ENCODE data around the gene MELTF.
A peak's percentile ranks its signal among the peaks of the same experiment; 100 is the strongest.

The MELTF gene

DNA sequence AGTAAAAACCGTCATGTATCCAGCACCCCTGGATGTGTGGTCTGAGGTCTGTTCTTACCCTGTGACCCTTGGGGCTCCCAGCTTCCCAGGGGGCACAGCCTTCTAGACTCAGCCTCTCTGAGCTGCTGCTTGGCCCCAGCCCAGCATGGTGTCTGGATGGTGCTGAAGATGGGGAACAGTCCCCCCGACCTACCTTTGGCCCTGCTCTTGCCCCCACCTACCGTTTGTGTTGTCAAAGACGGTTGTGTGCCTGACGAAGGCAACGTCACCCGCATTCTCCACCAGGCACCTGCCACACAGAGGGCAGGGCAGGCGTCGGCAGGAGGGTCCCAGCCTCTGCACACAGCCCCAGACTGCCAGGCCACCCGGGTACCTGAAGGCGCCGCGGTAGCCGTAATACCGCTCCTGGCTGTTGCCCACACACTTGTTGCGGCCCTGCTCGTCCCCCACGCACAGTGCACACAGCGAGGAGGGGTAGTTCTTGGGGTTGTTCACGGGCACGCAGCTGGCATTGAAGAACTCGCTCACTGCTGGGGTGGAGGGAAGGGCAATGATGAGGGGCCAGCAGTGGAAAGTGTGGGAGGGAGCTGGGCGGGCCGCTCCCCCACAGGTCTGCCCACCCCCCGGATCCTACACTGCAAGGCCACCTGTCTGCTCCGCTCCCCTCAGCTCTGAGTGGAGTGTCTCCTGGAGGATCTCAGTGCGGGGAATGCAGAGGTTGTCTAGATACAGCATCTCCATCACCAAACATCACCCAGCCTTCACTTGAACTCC lies 21.0 kb downstream of the MELTF start:
- peak; percentile 12 for DNase-seq

DNA sequence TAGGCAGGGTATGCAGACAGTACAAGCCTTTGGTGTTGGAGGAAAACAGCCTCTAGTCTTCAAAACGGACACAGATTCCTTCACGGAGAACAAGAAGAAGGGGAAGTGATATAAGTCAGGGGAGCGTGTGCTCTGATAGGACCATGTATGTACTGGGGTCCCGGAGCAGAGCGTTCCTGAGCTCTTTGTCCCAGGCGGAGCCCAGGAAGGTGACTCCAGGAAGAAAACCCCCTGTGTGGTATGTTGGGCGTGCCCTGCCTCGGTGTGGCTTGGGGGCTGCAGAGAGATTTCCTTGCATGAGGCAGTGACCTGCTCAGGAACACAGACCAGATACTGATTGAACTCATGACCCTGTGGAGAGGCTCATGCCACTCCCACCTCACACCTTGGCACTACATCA lies 21.7 kb downstream of the MELTF start:
- peak; percentile 5 for DNase-seq

DNA sequence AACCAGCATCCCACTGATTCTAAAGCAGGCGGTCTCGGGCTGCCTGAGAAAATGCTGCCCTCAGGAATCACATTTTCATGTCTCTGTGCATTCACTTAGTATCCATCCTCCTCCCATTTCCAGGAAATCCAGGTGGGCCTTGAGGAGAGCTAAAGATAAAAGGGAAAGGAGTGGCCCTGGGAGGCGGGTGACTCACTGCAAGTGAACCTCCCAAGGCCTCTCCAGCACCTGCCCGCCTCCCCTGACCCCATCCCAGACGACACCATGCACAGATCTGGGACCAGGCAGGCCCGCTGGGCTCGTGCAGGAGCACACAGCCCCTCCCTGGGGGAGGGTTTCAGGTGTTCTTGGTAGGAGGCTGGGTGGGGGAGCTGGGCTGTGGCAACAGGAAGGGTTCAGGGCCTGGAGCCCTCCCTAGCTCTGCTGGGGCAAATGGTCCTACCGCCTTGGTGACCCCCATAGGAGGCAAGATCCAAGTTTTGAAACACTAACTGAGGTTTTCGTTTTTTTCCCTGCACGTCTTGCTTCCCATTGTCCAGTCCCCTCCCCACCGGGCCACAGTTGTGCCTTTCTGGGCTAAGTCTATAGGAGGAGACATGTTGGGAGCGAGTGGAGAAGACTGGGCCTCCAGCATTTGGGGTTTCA lies 22.2 kb downstream of the MELTF start:
- peak; percentile 15 for DNase-seq

DNA sequence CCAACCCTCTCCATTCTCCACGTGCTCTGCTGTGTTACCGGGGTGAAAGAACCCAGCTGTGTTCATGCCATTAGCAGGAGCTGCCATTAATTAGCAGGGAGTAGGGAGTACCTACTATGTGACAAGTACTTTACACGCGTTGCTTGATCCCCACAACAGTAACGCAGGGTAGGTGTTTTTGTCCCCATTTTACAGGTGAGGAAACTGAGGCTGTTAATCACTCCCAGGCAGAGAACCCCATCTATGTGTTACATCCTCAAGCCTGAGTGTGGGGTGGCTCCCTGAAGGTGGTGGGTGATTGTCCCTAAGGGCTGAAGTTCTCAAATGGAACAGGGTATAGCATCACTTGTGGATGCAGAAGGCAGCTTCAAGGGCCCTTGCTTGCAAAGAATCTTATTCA lies 22.8 kb downstream of the MELTF start:
- peak; percentile 16 for DNase-seq

DNA sequence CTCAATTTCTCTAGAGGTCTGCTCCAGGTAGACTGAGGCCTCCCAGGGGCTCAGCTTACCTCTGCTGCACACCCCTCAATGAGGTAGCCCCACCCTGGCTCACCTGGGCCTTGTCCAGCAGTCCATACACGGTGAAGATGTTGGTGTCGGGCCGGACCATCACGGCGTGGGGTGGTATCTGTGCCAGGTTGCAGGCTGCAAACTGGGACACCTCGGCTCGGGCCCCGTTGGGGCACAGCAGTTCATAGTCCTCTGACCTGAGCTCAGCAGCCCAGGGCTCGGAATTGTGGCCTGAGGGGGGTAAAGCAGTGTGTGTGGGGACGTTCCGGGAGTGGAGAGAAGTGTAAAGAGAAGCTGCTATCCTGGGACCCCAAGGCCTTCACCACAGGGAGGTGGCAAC lies 23.2 kb downstream of the MELTF start:
- DNase-seq: peak; percentile 19

DNA sequence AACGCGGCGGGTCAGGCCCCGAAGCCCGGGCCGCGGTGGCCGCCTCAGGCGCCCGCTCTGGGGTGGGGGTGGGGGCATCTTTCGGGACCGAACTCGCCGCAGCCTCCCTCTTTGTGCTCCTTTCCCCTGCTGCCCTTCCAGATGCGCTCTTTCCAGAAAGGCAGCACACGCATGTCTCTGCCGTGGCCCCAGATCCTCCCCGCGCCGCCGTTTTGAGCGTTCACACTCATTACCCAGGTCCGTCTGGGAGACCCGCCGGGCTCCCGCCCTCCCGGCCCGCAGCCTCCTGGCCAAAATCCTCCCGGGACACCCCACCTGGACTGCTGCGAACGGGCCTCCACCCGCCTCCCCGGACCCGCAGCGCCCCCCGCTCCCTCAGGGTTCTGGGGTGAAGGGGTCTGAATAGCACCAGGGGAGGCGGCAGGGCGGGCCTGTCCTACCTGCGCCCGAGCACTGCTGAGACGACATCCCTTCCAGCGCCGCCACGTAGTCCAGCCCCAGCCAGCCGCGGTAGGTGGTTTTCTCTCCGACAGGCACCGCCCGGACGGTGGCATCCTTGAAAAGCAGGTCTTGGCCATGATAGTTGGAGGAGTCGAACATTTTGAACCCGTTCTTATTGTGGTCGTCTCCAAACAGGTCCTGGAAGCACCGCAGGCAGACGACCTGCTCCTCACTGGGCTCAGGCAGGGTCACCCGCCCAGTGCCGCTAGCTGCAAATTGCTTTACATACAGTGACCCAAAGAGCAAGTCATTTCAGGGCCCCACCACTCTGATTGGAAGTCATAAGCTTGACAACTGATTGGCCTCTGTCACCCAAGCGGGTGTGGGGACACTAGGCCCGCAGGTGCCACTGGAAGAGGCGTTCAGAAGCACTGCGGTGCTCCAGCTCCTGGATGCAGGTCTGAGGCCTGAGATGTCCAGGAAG lies 25.9 kb downstream of the MELTF start:
- DNase-seq: no peak

DNA sequence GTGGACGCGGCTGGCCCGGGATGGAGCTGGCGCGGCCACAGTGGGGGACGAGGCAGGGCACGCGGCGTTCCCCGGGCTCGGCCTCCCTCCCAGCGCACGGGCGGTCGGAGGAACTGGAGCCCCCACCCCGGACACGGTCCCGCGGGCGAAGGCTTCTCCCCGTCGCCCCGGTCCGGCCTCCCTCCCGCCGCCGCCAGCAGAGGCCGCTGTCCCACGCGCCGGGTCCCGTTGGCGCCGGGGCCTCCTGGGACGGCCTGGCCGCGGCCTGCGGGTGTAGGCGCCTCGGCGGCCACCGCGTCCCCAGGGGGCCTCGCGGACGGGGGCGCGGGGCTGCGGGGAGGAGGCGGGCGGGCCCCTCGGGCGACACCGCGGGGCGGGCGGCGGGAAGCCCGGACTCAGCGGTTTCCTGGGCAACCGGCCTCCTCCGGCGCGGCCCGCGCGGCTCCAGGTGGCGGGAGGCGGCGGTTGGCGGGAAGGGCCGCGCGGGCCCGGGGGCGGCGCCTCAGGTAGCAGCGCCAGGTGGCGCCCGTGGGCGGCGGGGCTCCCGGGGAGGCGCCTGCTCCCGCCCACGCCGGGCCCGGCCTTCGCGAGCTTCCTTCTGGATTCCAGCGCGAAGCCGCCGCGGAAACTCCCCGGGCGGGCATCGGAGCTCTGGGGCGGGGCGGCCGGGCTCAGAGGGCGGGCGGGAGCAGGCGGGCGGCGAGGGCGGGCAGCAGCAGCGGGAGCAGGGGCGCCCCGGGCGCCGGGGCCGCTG lies 26.7 kb downstream of the MELTF start:
- peak; percentile 80 for DNase-seq

DNA sequence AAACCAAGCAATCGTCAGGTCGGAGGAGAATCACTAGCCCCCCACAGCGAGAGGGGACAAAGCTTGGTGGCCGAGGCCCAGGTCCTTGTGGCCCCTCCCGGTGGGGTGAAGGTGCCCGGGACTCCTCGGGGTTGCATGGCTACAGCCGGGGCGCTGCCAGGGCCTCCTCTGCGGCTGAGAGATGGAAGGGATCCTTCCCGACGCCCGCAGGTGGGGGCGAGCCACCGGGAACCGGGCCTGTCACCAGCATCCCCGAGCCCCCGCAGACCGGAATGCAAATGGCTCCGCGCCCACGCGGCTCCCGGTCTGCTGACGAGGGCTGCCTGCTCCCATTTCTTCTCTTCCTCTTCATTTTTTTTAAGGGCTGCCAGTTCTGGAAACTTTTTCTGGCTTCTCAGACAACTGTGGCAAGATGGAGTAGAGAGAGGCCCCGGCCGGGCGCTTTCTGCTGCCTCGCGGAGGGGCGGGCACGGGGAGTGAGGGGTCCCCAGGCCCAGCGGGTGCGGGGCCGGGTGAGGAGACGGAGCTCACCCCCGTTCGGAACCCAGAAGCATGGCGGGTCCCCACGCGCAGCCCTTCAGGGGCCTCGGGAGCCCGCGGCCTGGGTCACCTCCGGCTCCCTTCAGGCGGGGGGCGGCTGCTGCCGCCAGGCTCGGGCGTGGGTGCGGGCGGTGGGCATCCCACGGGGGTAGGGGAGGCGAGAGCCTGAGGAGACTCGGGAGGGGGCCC lies 27.5 kb downstream of the MELTF start:
- peak; percentile 51 for DNase-seq

DNA sequence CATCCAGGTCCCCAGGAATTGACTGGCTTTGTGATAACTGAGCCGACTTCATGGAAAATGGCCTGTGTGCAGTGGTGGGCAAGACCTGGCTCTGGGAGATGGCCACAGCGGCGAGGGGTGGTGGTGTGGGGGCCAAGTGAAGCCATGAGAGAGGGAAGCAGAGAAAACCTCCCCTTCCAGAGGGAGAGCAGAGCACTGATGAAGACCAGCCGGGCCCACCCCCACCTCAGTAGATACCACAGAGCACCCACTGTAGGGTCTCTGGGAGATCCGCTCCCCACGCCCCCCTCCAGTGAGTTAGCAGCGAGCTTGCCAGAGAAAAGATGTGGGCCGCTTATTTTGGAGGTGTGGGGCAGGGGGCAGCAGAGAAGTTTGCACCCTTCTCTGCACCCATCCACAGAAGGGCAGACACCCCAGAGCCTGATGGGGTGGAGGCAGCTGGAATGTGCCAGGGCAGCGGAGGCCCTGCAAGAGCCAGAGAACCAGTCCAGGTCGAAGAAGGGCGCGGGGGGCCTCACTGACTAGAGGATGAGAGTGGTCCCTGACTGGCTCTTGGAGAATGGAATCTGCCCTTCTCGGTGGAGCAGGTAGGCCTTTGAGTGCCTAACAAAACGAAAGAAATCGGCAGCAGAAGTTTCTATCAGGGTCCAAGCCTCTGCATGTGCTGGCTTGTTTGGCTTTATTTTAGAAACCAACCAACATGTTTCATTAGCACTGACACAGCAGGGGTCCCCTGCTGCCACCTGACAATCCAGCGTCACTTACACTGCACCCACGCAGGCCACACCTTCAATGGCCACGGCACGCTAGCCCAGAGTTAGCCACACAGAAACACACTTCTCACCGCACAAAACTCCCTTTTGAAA lies 28.3 kb downstream of the MELTF start:
- DNase-seq: peak; percentile 30

DNA sequence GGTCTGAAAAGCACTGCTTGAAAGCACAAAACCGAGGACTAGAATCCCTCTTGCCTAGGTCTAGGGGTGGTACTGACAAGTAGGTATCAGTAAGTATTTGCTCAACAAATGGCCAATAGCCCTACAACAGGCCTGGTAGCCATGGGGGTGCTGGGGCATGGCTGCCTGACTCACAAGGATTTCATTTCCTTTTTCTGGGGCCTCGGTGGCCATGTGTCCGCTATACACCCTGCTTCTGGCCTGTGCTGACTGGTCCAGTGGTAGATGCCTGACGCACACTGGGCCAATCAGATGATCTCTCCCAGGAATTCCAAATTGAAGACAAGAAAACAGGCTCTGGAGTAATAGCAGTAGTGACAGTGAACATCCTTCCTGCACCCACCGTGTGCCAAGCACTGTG lies 29.4 kb downstream of the MELTF start:
- peak; percentile 20 for DNase-seq

DNA sequence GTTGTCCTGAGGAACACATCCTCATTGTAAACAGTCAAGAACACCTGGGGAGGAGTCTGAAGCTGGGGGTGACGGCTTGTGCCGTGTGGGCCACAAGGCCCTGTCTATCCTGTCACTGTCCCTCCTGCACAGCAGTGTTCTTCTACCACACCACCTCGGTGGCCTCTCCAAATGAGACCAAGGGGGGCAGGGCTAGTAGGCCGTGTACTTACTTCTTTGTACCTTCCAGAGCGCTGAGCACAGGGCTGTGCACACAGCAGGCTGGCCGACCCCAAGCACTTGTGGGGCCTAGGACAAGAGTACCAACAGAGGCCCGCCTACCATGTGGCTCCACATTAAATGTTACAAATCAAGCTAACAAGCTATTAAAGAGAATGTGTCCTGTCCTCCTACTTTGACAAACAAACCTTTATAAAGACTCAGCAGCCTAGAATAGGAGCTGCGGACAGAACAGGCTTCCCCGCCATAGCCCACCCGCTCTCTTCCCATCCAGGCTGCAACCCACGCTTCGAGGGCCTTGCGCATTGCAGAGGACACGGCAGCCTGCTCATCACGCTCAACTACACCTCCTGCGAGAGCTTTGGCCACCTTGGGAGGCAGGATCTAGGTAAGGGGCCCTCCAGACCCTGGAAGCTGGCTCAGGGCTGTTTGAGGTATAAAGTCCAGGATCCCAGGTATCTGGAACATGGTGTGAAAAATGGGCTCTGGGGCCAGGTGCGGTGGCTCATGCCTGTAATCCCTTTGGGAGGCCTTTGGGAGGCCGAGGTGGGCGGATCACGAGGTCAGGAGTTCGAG lies 30.5 kb downstream of the MELTF start:
- peak; percentile 23 for DNase-seq

DNA sequence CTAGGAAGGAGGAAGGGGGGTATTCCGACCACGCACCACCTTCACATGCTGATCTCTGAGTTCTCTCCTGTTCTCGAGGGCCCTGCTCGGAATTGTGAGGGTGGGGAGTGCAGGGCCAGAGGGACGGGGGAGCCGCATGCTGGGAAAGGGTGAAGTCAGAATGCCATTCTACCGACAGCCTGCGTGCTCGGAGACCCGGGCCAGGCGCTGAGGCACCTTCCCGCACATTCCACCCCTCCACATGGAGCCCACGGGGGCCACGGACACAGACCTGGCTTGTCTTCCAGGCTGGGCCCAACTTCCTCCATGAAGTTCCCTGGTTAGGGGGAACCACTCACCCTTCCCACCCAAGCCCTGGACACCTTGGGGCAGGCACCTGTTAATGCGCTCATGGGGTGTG lies 32.3 kb downstream of the MELTF start:
- DNase-seq: peak; percentile 6

DNA sequence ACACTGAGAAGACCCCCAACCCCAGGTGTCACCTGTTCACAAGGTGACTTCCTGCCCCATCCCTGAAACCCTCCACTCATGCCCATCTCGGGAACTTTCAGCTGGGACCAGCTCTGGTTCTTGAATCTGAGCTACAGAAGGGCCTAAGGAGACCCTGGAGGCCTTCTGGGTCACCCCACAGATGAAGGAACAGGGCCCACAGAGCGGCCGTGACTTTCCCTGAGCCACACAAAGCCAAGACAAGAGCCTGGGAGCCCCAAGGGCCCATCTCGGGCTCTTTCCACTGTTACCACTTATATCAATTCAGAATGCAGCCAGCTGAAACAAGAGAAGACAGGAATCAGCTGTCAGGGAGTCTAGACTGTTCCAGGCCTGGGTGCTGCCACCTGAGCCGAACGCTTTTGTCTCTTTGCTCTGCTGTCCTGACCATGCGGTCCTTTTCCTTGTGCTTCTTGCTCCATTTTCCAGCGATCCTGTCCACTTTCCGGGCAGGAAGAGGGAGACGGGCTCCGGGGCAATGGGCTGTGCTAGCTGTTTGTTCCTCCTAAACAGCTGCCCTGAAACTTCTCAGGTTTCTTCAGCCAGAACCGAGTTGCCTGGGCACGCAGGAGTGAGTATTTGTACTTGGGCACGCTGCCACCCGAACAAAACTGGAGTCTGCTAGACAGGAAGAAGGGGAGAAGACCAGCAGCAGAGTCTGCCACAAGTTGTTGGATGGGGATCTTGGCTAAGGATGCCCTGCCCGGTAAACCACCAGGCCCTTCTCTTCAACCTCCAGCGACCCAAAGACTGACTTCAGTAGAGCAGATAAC lies 33.0 kb downstream of the MELTF start:
- peak; percentile 28 for DNase-seq

DNA sequence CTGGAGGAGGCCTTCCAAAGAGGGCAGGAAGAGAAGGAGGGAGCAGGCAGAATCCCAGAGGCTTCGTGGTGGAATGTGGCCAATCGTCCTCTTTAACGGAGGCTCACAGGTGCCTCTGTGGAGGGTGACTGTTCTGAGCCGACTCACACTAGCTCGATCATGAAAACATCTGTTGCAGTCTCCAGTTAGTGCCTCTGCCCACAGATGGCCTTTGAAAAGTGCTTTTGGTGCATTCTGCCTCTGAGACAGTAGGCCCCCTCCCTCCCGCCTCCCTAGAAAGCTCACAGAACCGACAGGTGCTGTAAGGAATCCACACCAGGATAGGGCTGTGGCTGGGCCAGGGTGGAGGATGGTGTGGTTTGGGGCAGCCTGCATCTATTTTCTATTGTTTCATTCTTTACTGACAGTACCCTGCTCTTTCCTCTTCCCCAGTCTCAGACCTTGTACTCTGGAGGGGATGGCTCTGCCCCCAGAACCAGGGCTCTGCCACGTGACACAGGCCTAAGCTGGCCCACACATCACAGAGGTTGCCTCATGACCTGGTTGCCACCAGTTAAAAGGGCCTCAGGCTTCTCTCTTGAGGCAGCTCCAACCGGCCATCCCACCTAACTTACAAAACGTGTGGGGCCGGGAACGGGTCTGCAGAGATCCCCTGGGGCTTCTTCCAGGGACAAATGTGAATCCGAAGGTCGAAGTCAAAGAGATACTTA lies 33.8 kb downstream of the MELTF start:
- peak; percentile 9 for DNase-seq

DNA sequence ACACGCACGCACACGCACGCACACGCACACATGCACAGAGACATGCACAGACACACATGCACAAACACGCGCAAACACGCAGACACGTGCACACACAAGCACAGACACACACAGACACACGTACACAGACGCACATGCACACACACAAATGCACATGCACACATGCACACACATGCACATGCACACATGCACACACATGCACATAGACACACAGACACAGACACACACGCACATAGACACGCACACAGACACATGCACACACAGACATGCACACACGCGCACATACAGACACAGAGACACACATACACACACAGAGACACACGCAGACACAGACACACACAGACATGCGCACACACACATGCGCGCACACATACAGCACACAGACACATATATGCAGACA lies 34.6 kb downstream of the MELTF start:
- peak; percentile 5 for DNase-seq

DNA sequence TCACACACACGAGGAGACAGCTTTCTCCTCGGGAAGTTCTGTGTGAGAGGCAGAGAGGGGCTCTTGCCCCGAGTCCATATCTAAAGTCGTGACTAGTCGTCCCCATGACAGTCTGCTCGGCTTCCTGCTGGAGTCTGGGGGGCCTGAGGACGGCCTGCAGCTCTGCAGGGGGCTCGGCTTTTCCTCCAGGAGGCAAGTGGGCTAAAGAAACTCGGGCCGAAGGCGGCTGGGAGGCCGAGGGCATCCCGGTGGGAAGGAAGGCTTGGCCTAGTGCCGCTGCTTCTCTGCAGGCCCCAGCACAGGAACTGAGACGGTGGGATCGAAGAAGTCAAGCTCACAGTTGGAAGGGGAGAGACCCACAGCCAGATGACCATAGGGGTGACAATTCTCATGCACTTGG lies 35.6 kb downstream of the MELTF start:
- DNase-seq: no peak

DNA sequence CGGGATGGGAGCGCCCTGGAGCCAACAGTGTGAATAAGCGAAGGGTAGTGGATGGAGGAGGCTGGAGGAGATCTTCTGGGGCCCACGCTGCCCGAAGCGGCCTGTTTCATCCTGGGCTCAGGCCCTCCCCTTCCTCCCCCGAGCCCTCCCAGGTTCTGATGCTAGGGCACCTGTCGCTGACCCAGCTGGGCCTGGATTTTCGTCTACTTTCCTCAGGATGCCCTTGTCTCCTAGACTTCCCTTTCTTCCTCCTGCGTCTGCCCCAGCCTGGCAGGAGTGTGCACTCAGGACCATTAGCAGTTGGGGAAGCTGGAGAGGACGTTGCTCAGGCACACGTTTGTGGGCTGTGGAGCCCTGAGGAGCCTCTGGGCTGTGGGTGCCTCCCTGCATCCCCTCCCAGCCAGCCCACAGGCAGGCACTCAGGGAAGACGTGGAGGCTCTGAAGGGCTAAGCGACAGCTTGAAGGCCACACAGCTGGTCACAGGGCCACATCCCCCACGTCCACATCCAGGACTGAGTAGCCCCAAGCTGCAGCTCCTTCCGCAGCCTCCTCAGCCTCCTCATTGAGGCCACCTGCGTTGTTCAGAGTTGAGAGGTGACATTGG lies 37.1 kb downstream of the MELTF start:
- peak; percentile 18 for DNase-seq

Data from left hindlimb (tissue), 1 donor.